ENCODE measurements around the gene DUSP12.

- TF ChIP-seq CTCF (IDR thresholded peaks at IDR 0.05; ENCODE audit: low read depth, low read length, missing input control) (peak; percentile 55), RAD21 (IDR thresholded peaks at IDR 0.05) (peak; percentile 61 to 78), YY1 (IDR thresholded peaks at IDR 0.05) (no peak), TAF1 (conservative IDR thresholded peaks at IDR 0.05) (no peak), HNF4A (conservative IDR thresholded peaks at IDR 0.05) (no peak), MAX (IDR thresholded peaks at IDR 0.05) (no peak), JUND (IDR thresholded peaks at IDR 0.05) (no peak), RXRA (IDR thresholded peaks at IDR 0.05) (no peak), REST (IDR thresholded peaks at IDR 0.05) (no peak), GABPA (IDR thresholded peaks at IDR 0.05 in 1 of 2, conservative IDR thresholded peaks at IDR 0.05 in 1 of 2) (no peak), SP1 (IDR thresholded peaks at IDR 0.05) (no peak)
Observed at GRCh38 chr1:161763522-161764098, 14.0 kb downstream of the DUSP12 start.
